Lower leg skin (tissue), 4 donors: ENCODE measurements around the gene COPS7A. TPM values are rescaled to one million over a fixed set of nuclear protein-coding genes. Genes with fewer than 3 reads are reported as not detected.

Experiments used
- DNase-seq, 2 donors: peaks; one replicate each; pipeline ENCODE4 v3.0.0-alpha.2; 2019; ENCODE audit warnings: low spot score in 2 of 2
- H3K4me3 ChIP-seq: fragments of 200-600 bp; sonication (generic); 2 replicates; pipeline ENCODE4 v1.5.1; 2017; ENCODE audit warnings: mild to moderate bottlenecking, low read depth; ENCODE audit not compliant: poor library complexity, severe bottlenecking
- CTCF ChIP-seq, 3 donors: fragments of 450-650 bp; IDR thresholded peaks; one replicate each; pipeline ENCODE4 v1.5.1; 2016; ENCODE audit warnings: antibody characterized with exemption in 3 of 3, mild to moderate bottlenecking in 3 of 3, moderate library complexity in 2 of 3
- POLR2A ChIP-seq, 2 donors: fragments of 450-650 bp; IDR thresholded peaks; one replicate each; pipeline ENCODE4 v1.6.1; 2016 to 2017; ENCODE audit warnings: antibody characterized with exemption in 2 of 2, mild to moderate bottlenecking in 1 of 2, moderate library complexity in 1 of 2
- WGBS, 2 donors: methylation state at CpG; one replicate each; pipeline ENCODE4 v1.1.5; 2018; 5-methylcytosine and 5-hydroxymethylcytosine counted together
- intact Hi-C: fragments of 100-400 bp; cut with DNase I; formaldehyde crosslinking; loops from one replicate; pipeline ENCODE4 v1.15.0; 2023; ENCODE audit warnings: low total_unique reads
- total RNA-seq, 4 donors: library from RNA; depleted of rRNA; stranded (reverse); fragments of >200 nt; gene quantifications; one replicate each; pipeline ENCODE4 v1.1.0, GENCODE V29; 2016

The COPS7A gene
- total RNA-seq, 4 donors from 2014 or later, result 46.3 to 64.6 (median 56.6) TPM

- peak; percentile 98 to 99 for DNase-seq
- 0% methylated on average over 72 of the region's 72 CpGs for WGBS, 2 donors
- TF ChIP-seq CTCF (IDR thresholded peaks at IDR 0.05), result no peak
- TF ChIP-seq POLR2A (IDR thresholded peaks at IDR 0.05), result peak in 1 of 2 donors; percentile 11
- H3K4me3 ChIP-seq, result peak within 1 kb of the TSS; percentile 91
- intact Hi-C loops, result no loop called here
Observed at GRCh38 chr12:6688999-6689882, 34.6 kb upstream of the COPS7A start, which contains the start of gene ZNF384. Gene ZNF384 (minus strand): TSS chr12:6689375. CDS start chr12:6679520, 9,855 bp downstream.

DNA sequence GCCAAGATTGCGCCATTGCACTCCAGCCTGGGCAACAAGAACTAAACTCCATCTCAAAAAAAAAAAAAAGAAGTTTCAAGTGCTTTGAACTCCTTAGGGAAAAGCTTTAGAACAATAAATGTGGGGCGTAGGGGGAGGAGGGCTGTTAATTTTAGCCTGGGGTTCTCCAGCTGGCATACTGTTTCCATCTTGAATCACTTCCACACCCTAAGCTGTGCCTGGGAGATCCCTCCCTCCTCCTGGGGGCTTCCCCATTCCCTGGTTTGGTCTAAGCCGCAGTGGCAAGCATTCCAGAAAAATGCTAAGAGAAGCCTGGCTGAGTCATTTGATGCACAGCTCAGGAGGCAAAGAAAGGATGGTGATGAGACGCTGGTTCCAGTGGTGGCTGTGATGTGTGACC lies 32.4 kb upstream of the COPS7A start:
- no peak for DNase-seq
- no peak for TF ChIP-seq POLR2A (IDR thresholded peaks at IDR 0.05)
- TF ChIP-seq CTCF (IDR thresholded peaks at IDR 0.05), result no peak
- intact Hi-C loops, result no loop called here
- no peak overlapping the region for H3K4me3 ChIP-seq
- WGBS, 2 donors, result 57 to 62% methylated on average over 4 of the region's 4 CpGs

DNA sequence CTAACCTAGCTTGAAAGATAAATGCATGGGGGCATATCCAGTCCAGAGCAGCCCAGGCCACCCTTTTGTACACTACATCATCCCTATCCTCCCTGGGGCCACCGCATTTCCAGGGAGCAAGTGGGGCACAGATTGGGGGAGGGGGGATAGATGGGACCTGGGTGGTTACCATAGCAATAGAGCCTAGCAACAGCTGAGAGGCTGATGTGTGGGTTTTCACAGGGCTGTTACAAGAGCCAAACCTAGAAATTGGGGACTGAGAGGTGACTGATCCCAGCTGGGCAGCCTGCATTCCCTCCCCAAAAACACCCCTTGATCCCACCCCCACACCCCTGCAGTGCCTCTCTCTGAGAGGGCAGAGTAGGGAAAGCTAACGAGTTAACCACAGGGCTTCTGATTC lies 31.0 kb upstream of the COPS7A start:
- 63 to 71% methylated on average over 2 of the region's 2 CpGs for WGBS, 2 donors
- DNase-seq, result no peak
- no peak for TF ChIP-seq POLR2A (IDR thresholded peaks at IDR 0.05)
- no peak for TF ChIP-seq CTCF (IDR thresholded peaks at IDR 0.05)
- intact Hi-C loops, result no loop called here
- no peak overlapping the region for H3K4me3 ChIP-seq

DNA sequence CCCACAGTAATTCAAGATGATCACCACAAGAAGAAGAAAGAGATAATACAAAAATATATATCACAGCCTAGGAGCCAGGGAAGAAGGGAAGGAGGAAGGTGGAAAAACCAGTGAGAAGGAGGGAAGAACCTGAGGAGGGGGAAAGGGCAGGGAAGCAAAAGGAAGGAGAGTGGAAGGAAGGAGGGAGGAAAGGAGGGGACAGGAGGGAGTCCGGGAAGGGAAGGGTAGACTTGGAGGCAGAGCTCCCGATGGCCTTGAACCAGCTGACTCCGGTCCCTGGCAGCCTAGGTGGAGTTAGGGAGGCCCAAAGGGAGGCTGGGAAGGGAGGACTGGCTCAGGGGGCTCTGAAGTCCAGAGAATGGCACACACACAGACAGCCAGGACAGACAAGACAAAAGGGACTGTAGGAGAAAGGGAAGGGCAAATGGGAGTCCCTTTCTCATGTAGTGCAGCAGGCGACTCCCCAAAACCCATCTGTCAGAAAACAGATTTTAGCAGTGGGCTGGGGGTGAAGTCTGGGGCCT lies 30.0 kb upstream of the COPS7A start:
- no peak for DNase-seq
- WGBS, 2 donors, result 71 to 74% methylated on average over 4 of the region's 4 CpGs
- intact Hi-C loops, result no loop called here
- no peak for TF ChIP-seq POLR2A (IDR thresholded peaks at IDR 0.05)
- no peak for TF ChIP-seq CTCF (IDR thresholded peaks at IDR 0.05)
- H3K4me3 ChIP-seq, result no peak overlapping the region

GRCh38 chr12:6694701-6695100 lies 29.1 kb upstream of the COPS7A start:
- no peak for DNase-seq
- intact Hi-C loops, result no loop called here
- TF ChIP-seq CTCF (IDR thresholded peaks at IDR 0.05) (no peak), POLR2A (IDR thresholded peaks at IDR 0.05) (no peak)
- 77 to 80% methylated on average over 9 of the region's 9 CpGs for WGBS, 2 donors
- H3K4me3 ChIP-seq, result no peak overlapping the region
